Transverse colon (tissue), 4 donors: ENCODE results near the gene NEDD4L.

Experiments used
- CTCF ChIP-seq, 5 experiments: fragments of 200-600 bp in 3 of 5; fragments of 450-650 bp in 2 of 5; sonication (generic) in 3 of 5; IDR thresholded peaks; 1 replicate in 2 of 5; 2 replicates in 3 of 5; pipeline ENCODE4 v1.5.1; 2016 to 2017; ENCODE audit warnings: antibody characterized with exemption in 5 of 5, inconsistent platforms in 3 of 5, mild to moderate bottlenecking in 2 of 5, moderate library complexity in 1 of 5
- EP300 ChIP-seq: sonication (generic); formaldehyde crosslinking; IDR thresholded peaks from one replicate; pipeline ENCODE4 v1.6.1; 2017; ENCODE audit warnings: antibody characterized with exemption, low read depth
- POLR2A ChIP-seq: fragments of 450-650 bp; IDR thresholded peaks from one replicate; pipeline ENCODE4 v1.6.1; 2016; ENCODE audit warnings: antibody characterized with exemption, mild to moderate bottlenecking, moderate library complexity
- POLR2AphosphoS5 ChIP-seq, 3 donors: sonication (generic); formaldehyde crosslinking; IDR thresholded peaks; one replicate each; pipeline ENCODE4 v1.6.1; 2016; ENCODE audit warnings: antibody characterized with exemption in 3 of 3

- TF ChIP-seq POLR2A (no peak), CTCF (IDR thresholded peaks at IDR 0.05) (no peak), EP300 (no peak), POLR2AphosphoS5 (IDR thresholded peaks at IDR 0.05) (no peak)
Measured at GRCh38 chr18:58105888-58106260, 61.8 kb downstream of the NEDD4L start.
